HEK293 (cell line): ENCODE data around the gene TBCE.

Source experiments
- CTCF ChIA-PET: fragments of 350-600 bp; formaldehyde crosslinking; extraction: SDS; loops from one replicate; lab custom pipeline; 2021; ENCODE audit warnings: antibody characterized with exemption; lab: Yijun Ruan, JAX
- POLR2A ChIA-PET: fragments of 300-600 bp; formaldehyde crosslinking; extraction: SDS; loops from one replicate; lab custom pipeline; 2020; ENCODE audit warnings: antibody characterized with exemption, inconsistent platforms; lab: Yijun Ruan, JAX
- H3K27ac ChIP-seq: fragments of 200-500 bp; sonication (Bioruptor generic); 2 replicates; pipeline ENCODE4 v1.5.1; 2014; ENCODE audit warnings: low read depth, low read length, control low read depth, inconsistent platforms; ENCODE audit errors: extremely low read depth
- H3K36me3 ChIP-seq, 2 experiments: fragments of 200-500 bp in 1 of 2; sonication (Bioruptor generic) in 1 of 2; 1 replicate in 1 of 2; 2 replicates in 1 of 2; pipeline ENCODE4 v1.5.1; 2014 to 2017; ENCODE audit warnings: inconsistent platforms in 2 of 2, low read length in 2 of 2; ENCODE audit not compliant: control insufficient read depth in 2 of 2, insufficient read depth in 1 of 2
- H3K4me1 ChIP-seq: fragments of 200-500 bp; sonication (Bioruptor generic); 2 replicates; pipeline ENCODE4 v1.5.1; 2014; ENCODE audit warnings: mild to moderate bottlenecking, low read length, inconsistent platforms; ENCODE audit not compliant: control insufficient read depth, insufficient read depth
- H3K4me3 ChIP-seq: 2 replicates; pipeline ENCODE4 v1.5.1; 2011; ENCODE audit warnings: low read depth, mild to moderate bottlenecking, control low read depth, low read length, moderate library complexity
- H3K9me3 ChIP-seq: fragments of 200-500 bp; sonication (Bioruptor generic); 2 replicates; pipeline ENCODE4 v1.5.1; 2014; ENCODE audit warnings: low read depth, low read length, inconsistent platforms; ENCODE audit not compliant: control insufficient read depth, insufficient read depth
- IKZF3 ChIP-seq: fragments of 450-650 bp; IDR thresholded peaks from 2 replicates; pipeline ENCODE4 v1.5.0; 2018; ENCODE audit warnings: missing biosample characterization, mild to moderate bottlenecking, missing genetic modification characterization, moderate library complexity
- PRDM2 ChIP-seq: fragments of 450-650 bp; formaldehyde crosslinking; IDR thresholded peaks from 2 replicates; pipeline ENCODE4 v1.5.1; 2016; ENCODE audit warnings: missing biosample characterization, missing genetic modification characterization, borderline replicate concordance
- PRDM6 ChIP-seq: fragments of 450-650 bp; formaldehyde crosslinking; IDR thresholded peaks from 2 replicates; pipeline ENCODE4 v1.5.1; 2017; ENCODE audit warnings: missing biosample characterization, missing genetic modification characterization
- SP2 ChIP-seq: fragments of 450-650 bp; formaldehyde crosslinking; IDR thresholded peaks from 2 replicates; pipeline ENCODE4 v1.5.1; 2016; ENCODE audit warnings: missing biosample characterization, missing genetic modification characterization
- TRIM28 ChIP-seq: IDR thresholded peaks from 2 replicates; pipeline ENCODE4 v1.6.1; 2011; ENCODE audit warnings: low read length, control low read depth, borderline replicate concordance
- ZBTB17 ChIP-seq: fragments of 450-650 bp; formaldehyde crosslinking; IDR thresholded peaks from 2 replicates; pipeline ENCODE4 v1.5.1; 2016; ENCODE audit warnings: missing biosample characterization, missing genetic modification characterization
- ZNF169 ChIP-seq: fragments of 450-650 bp; formaldehyde crosslinking; IDR thresholded peaks from 2 replicates; pipeline ENCODE4 v1.5.1; 2016; ENCODE audit warnings: missing biosample characterization, missing genetic modification characterization
- ZNF394 ChIP-seq: fragments of 450-650 bp; formaldehyde crosslinking; IDR thresholded peaks from 2 replicates; pipeline ENCODE4 v1.5.1; 2016; ENCODE audit warnings: missing biosample characterization, missing genetic modification characterization, mild to moderate bottlenecking, moderate library complexity, borderline replicate concordance
- ZNF416 ChIP-seq: fragments of 450-650 bp; formaldehyde crosslinking; IDR thresholded peaks from 2 replicates; pipeline ENCODE4 v1.5.1; 2016; ENCODE audit warnings: missing biosample characterization, missing genetic modification characterization
- ZNF48 ChIP-seq: fragments of 450-650 bp; formaldehyde crosslinking; IDR thresholded peaks from 2 replicates; pipeline ENCODE4 v1.5.1; 2016; ENCODE audit warnings: missing biosample characterization, missing genetic modification characterization
- ZNF521 ChIP-seq: fragments of 450-650 bp; formaldehyde crosslinking; IDR thresholded peaks from 2 replicates; pipeline ENCODE4 v1.5.1; 2017; ENCODE audit warnings: missing biosample characterization, mild to moderate bottlenecking, missing genetic modification characterization
- ZNF544 ChIP-seq: fragments of 450-650 bp; formaldehyde crosslinking; IDR thresholded peaks from 2 replicates; pipeline ENCODE4 v1.5.0; 2017; ENCODE audit warnings: missing biosample characterization, missing genetic modification characterization
- ZNF704 ChIP-seq: fragments of 450-650 bp; formaldehyde crosslinking; IDR thresholded peaks from 2 replicates; pipeline ENCODE4 v1.5.1; 2016; ENCODE audit warnings: missing biosample characterization, missing genetic modification characterization
- ZNF707 ChIP-seq: fragments of 450-650 bp; formaldehyde crosslinking; IDR thresholded peaks from 2 replicates; pipeline ENCODE4 v1.5.1; 2016; ENCODE audit warnings: missing biosample characterization, missing genetic modification characterization
- ZNF777 ChIP-seq: fragments of 450-650 bp; formaldehyde crosslinking; IDR thresholded peaks from 2 replicates; pipeline ENCODE4 v1.5.1; 2017; ENCODE audit warnings: missing biosample characterization, missing genetic modification characterization, borderline replicate concordance
- TF ChIP-seq, protein P1 (sequence below): fragments of 450-650 bp; formaldehyde crosslinking; IDR thresholded peaks from 2 replicates; pipeline ENCODE4 v1.5.1; 2016; ENCODE audit warnings: missing biosample characterization, missing genetic modification characterization, low read depth

The TBCE gene

DNA sequence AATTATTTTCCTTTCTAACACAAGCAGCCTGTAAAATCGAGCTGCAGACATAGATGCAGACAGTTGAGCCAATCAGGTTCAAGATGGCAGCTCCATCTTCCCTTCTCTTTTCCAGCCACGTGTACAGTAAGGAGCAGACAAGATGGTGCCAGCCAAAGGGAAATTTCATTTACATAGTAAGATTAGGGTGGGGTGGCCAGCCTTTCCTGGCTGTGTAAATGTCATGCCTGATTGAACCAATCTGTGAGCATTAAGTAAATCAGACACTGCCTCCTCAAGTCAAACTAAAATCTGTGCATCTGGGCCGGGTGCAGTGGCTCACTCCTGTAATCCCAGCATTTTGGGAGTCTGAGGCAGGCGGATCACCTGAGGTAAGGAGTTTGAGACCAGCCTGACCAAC lies 60.2 kb downstream of the TBCE start:
- POLR2A ChIA-PET, result no interaction called here
- TF ChIP-seq ZBTB17 (0 out of 2 replicates have a peak, but pooled peaks have one; percentile 11), IKZF3 (tag by site-specific recombination) (no peak)
- H3K4me1 ChIP-seq, result no peaks in the 10 kb centered on the region
- no peaks in the 10 kb centered on the region for H3K9me3 ChIP-seq
- H3K36me3 ChIP-seq, result peaks cover 0 to 14% of the 10 kb centered on the region in 2 experiments; a peak in 2 of 3 replicates
- H3K27ac ChIP-seq, result no peak overlapping the region
- CTCF ChIA-PET, result interaction anchor here (0.5 to 7.0 kb wide), 2 partner anchors 12 to 18 kb away, joined by 4 to 58 read pairs; no protein-coding TSS in a partner anchor
- no peak overlapping the region for H3K4me3 ChIP-seq

GRCh38 chr1:235429143-235429542 lies 61.9 kb downstream of the TBCE start:
- H3K4me3 ChIP-seq, result no peak overlapping the region
- CTCF ChIA-PET, result interaction anchor here (7.0 kb wide), 1 partner anchor 13 kb away, joined by 58 read pairs; no protein-coding TSS in a partner anchor
- no peaks in the 10 kb centered on the region for H3K9me3 ChIP-seq
- POLR2A ChIA-PET, result no interaction called here
- H3K4me1 ChIP-seq, result no peaks in the 10 kb centered on the region
- TF ChIP-seq ZBTB17, result peak; percentile 70
- no peak for TF ChIP-seq ZNF704 (tag by site-specific recombination)
- no peak for TF ChIP-seq ZNF416 (tag by site-specific recombination)
- no peak overlapping the region for H3K27ac ChIP-seq
- peaks cover 11 to 28% of the 10 kb centered on the region in 2 experiments; a peak in 2 of 3 replicates for H3K36me3 ChIP-seq

- ChIA-PET POLR2A (no interaction called here), CTCF (interaction anchor here (1.2 kb wide), 1 partner anchor 14 kb away, joined by 5 read pairs; no protein-coding TSS in a partner anchor)
- H3K9me3 ChIP-seq, result no peaks in the 10 kb centered on the region
- no peak overlapping the region for H3K27ac ChIP-seq
- peaks cover 23 to 37% of the 10 kb centered on the region in 2 experiments for H3K36me3 ChIP-seq
- no peaks in the 10 kb centered on the region for H3K4me1 ChIP-seq
- TF ChIP-seq PRDM2 (tag by site-specific recombination) (no peak), ZNF521 (tag by site-specific recombination) (no peak)
- TF ChIP-seq, all 188 proteins: peak for 0
- no peak overlapping the region for H3K4me3 ChIP-seq
Observed at GRCh38 chr1:235430991-235431390, 63.8 kb downstream of the TBCE start.

DNA sequence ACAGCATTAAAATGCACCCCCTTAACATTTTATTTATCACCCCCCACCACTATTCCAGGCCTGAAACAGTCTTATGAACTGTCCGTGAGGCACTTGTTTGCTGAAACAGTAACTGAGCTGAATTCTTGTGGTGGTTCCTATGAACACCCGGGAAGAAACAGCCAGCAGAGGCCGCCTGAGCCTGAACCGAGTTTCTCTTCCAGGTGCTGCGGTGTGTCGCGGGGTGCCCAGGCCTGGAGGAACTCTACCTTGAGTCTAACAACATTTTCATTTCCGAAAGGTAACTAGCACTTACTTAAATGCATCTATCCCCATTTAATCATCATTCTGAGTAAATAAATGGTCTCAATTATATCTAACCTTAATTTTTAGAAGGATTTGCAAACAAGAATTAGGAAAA lies 66.8 kb downstream of the TBCE start:
- POLR2A ChIA-PET, result no interaction called here
- CTCF ChIA-PET, result interaction anchor here (0.6 to 1.2 kb wide), 3 partner anchors 9 to 1124 kb away, joined by 3 read pairs; no protein-coding TSS in a partner anchor
- Histone ChIP-seq H3K9me3 (no peaks in the 10 kb centered on the region), H3K4me3 (no peak overlapping the region), H3K36me3 (peaks cover 50 to 59% of the 10 kb centered on the region in 2 experiments), H3K27ac (no peak overlapping the region), H3K4me1 (no peaks in the 10 kb centered on the region)
- TF ChIP-seq SP2 (tag by site-specific recombination), result no peak
- TF ChIP-seq ZNF169, result no peak
- TF ChIP-seq PRDM6, result no peak
- no peak for TF ChIP-seq ZNF777 (tag by site-specific recombination)
- TF ChIP-seq ZNF48 (tag by site-specific recombination), result no peak
- no peak for TF ChIP-seq ZNF394 (tag by site-specific recombination)
- TF ChIP-seq, protein P1, sequence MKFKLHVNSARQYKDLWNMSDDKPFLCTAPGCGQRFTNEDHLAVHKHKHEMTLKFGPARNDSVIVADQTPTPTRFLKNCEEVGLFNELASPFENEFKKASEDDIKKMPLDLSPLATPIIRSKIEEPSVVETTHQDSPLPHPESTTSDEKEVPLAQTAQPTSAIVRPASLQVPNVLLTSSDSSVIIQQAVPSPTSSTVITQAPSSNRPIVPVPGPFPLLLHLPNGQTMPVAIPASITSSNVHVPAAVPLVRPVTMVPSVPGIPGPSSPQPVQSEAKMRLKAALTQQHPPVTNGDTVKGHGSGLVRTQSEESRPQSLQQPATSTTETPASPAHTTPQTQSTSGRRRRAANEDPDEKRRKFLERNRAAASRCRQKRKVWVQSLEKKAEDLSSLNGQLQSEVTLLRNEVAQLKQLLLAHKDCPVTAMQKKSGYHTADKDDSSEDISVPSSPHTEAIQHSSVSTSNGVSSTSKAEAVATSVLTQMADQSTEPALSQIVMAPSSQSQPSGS (tag by site-specific recombination), result no peak
- no peak for TF ChIP-seq TRIM28
- TF ChIP-seq ZNF707 (tag by site-specific recombination), result no peak
- no peak for TF ChIP-seq ZNF544 (tag by site-specific recombination)
